ENCODE results near the gene ADCY7.
"Not testable (repeated sequence)": the region's sequence is repeated elsewhere in the genome, so short reads cannot be mapped to it uniquely, and the experiment has no call there.

- not testable (repeated sequence) for TF ChIP-seq POLR2A, CTCF (IDR thresholded peaks at IDR 0.05)
Observed at GRCh38 chr16:50345210-50345609, 78.9 kb downstream of the ADCY7 start.
